ENCODE data around the gene MAGI2.

Gene MAGI2

DNA sequence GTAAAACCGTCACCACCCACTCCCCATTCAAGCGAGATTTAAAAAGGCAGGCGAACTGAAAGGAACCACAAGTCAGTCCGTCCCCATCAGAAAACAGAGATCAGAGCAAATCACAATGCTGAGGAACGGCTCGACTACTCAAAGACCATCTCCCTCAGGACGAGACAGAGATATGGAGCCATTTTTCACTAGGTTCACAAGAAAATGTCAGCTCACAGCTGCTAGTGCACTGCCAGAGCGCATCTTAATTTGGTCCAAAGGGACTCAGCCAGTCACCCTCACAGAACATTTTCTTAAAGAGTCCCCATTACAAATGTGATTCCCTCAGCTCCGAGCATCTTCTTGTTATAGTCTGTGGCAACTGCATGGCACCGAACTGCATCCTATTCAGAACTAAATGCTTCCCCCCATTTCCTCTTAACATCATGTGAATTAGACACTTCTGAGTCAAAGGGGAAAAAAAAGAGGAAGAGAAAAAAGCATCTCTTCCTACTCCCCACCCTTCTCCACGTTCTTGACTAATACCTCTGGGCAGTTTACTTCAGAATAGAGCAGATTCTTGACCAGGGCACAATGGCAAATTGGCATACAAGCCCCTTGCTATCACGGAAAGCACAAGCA lies 683.9 kb downstream of the MAGI2 start:
- no peak for DNase-seq

DNA sequence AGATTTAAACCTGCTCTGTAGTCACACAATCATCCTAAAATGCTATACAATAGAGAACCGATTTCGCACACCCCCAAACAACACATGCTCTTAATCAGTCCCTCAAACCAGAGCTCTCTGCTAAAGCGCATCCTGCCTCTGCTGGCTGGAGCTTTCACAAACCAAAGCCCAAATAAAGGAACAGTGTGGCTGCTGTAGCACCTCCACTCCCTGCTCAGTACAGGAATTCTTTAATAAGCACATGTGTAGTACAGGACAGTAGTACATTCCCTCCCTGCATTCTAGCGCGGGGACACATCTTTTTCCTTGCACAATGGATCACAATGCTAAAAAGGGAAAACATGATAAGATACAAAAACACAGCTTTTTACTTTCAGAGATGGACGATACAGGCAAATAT lies 684.6 kb downstream of the MAGI2 start:
- no peak for DNase-seq

GRCh38 chr7:78765943-78766729 lies 687.3 kb downstream of the MAGI2 start:
- DNase-seq = no peak

GRCh38 chr7:78764571-78764970 lies 688.9 kb downstream of the MAGI2 start:
- DNase-seq = no peak

- DNase-seq = no peak
Measured at GRCh38 chr7:78762625-78763024, 690.8 kb downstream of the MAGI2 start.

- DNase-seq = no peak
Measured at GRCh38 chr7:78760620-78761355, 692.7 kb downstream of the MAGI2 start.

GRCh38 chr7:78752554-78752953 lies 700.9 kb downstream of the MAGI2 start:
- no peak for DNase-seq

GRCh38 chr7:78751253-78751652 lies 702.2 kb downstream of the MAGI2 start:
- DNase-seq = no peak

DNA sequence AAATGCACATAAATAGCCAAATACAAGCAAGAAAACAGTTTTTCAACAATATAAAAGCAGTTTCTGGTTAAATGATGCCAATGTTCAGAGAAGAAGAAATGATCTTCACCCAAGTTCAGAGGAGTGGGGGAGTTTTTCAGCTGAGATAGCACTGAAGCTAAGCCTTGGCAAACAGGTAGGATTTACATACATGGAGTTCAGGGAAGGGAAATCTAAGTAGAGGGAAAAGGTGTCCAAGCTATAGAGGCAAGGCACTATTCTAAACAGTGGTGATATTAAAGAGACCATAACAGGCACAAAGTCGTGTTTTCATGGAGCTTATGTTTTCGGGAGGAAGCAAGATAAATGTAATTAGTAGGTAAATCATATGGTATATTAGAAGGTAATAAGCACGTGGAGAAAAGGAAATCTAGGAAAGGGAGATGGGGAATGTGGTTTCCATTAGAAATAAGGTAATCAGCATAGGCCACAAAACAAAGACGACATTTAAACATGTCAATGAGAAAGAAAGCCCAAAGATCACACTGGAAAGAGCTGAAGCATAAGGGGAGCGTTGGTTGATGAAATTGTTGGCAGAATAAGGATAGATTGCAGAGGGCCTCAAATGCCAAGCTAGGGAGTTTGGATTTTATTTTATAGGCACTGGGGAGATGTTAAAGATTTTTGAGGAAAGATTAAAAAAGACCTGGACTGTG lies 704.3 kb downstream of the MAGI2 start:
- DNase-seq = no peak

DNA sequence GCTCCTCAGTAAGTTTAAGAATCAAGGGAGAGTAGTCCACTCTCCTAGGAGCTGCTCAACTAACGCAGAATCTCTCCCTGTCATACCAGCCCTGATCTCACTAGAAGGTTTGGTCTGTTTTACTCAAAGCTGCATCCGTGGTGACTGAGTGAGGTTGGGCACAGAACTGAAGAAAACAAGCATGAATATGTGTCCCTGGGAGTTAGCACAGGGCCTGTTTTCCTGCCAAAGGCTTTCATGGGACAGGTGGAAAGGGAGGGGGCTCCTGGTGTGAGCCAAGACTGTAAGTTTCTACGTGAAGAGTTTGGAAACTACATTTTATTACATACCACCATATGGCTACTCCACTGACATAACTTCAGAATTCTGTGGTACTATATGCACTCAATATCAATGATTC lies 705.9 kb downstream of the MAGI2 start:
- no peak for DNase-seq

- DNase-seq = no peak
Measured at GRCh38 chr7:78746301-78746700, 707.2 kb downstream of the MAGI2 start.

- DNase-seq = no peak
Measured at GRCh38 chr7:78742694-78743093, 710.8 kb downstream of the MAGI2 start.

DNA sequence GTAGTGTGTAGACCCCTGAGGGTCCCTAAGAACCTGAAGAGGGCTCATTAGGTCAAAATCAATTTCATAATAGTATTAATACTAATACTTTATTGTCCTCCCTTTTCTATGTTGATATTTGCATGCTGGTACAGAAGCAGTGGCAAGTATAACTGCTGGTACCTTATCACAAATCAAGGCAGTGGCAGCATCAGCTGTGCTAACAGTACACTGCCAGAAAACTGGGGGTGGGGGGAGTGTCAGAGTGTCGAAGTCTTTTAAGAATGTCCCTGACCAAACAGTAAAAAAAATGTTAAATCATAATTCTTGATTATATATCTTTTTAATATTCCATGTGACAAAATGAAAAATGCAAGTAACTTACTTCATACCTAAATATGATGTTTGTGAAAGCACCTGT lies 716.9 kb downstream of the MAGI2 start:
- DNase-seq = no peak

GRCh38 chr7:78734626-78735025 lies 718.8 kb downstream of the MAGI2 start:
- DNase-seq = no peak

GRCh38 chr7:78720066-78720465 lies 733.4 kb downstream of the MAGI2 start:
- DNase-seq = no peak

GRCh38 chr7:78718212-78718611 lies 735.3 kb downstream of the MAGI2 start:
- no peak for DNase-seq

DNA sequence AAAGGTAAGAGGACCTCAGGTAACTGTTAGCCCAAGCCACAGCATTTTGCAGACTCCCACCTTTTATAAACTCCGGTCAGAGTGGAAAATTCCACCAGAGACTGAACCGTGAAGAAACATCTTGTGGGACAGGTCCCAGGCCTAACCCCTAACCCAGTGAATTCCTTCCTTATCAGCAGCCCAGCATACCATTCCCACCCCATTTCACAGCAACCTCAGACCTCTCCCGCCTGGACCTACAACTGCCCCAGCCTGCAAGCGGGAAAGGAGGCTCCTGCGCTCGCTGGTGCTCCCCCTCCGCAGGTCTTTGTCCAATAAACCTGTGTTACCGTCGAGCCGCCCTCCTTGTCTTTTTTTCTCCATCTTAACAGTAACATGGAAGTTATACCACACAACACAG lies 736.6 kb downstream of the MAGI2 start:
- DNase-seq = no peak

DNA sequence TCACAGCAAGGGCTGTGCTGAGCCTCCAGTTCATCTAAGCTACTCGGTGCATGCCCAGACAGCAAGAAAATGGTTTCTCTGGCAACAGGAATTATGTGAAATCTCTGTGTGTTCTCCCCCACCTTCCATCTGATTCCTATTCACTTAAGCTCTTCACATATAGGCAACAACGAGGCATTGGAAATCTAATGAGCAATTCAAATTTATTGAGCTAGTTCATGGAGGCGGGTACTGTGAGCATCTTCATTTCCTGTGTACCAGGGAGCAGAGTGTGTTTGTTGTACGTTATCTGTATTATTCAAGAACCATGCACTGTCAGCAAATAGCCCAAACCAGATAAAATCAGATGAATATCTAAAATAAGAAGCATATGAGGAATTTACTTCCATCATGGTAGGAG lies 739.1 kb downstream of the MAGI2 start:
- no peak for DNase-seq

DNA sequence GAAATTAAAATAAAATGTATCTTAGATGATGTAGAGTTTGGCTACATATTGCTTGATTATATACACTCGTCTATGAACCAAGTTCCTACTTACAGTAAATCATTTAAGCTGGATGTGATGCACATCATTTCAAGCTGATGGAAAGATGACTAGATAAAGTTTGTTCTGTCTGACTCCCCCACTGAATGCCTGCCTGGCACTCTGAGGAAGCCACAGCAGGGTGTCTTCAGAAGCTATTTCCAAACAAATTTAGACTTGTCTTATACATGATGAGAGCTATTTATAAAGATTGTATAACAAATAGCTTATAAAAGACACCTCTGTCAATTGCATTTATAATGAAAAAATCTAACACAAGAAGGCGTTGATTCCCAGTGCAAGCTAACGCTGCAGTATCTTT lies 741.4 kb downstream of the MAGI2 start:
- no peak for DNase-seq

DNA sequence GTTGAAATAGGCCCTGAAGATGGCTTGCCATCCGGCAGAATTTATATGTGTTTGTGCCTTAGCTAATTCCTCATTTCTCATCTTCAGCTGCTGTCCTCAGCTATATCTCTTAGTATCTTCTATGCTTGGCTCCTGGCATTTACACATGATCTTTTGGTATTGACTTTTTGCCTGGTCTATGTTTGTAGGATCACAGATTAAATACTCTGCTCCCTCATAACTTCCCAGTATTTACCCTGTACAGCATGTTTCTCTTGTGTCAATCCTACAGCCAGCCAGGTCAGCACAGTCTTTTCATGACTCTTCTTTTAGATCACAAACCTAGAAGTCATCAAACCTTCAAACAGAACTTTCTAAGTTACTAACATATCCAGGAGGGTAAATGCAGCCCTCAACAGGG lies 743.8 kb downstream of the MAGI2 start:
- DNase-seq = no peak

DNA sequence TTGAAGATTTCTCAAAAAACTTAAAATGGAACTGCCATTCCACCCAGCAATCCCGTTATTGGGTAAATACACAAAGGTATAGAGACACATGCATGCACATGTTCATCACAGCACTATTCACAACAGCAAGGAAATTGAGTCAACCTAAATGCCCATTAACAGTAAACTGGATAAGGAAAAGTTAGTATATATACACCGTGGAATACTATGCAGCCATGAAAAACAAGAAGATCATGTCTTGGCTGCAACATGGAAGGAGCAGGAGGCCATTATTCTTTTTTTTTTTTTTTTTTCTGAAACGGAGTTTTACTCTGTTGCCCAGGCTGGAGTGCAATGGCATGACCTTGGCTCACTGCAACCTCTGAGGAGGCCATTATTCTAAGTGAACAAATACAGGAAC lies 749.0 kb downstream of the MAGI2 start:
- no peak for DNase-seq

DNA sequence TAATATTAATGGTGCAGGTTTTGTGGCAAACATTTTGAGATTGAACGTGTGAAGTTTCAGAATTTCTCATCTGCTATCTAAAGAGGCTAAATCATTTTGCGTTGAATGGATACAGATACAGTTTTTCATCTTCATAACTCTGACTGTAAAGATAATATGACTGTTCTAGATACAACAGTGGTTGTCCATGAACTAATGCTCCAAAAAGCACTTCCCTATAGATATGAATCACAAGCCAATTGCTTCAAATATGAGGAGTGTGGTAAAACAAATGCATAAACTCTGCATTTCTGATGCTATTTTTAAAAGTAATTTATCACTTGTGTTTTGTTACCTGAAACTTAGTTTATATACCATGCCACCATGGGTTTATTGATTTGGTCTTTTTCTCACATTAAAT lies 750.1 kb downstream of the MAGI2 start:
- no peak for DNase-seq

- no peak for DNase-seq
Measured at GRCh38 chr7:78702770-78703169, 750.7 kb downstream of the MAGI2 start.

DNA sequence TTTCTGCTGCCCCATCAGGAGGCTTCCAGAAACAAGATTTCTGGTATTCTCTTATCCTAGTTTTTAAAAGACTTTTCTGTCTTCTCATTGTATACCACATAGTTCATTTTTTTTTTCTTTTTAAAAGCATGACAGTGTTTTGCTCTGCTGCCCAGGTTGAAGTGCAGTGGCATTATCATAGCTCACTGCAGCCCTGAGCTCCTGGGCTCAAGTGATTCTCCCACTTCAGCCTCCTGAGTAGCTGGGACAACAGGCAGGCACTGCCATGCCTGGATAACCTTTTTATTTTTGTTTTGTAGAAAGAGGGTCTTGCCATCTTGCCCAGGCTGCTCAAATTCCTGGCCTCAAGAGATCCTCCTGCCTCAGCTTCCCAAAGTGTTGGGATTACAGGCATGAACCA lies 757.6 kb downstream of the MAGI2 start:
- DNase-seq = no peak
